Type B pancreatic cell (in vitro differentiated cells): ENCODE results near the gene ARG2. TPM values are rescaled to one million over a fixed set of nuclear protein-coding genes. Genes with fewer than 3 reads are reported as not detected.

Experiments
- DNase-seq: peaks from one replicate; pipeline ENCODE4 v3.0.0; 2021; ENCODE audit warnings: mixed read lengths; ENCODE audit not compliant: unreplicated experiment; ENCODE audit errors: extremely low spot score
- H3K27ac Mint-ChIP-seq: 2 replicates; pipeline ENCODE4 v1.8.0; 2021; ENCODE audit warnings: mild to moderate bottlenecking, mixed read lengths
- H3K27me3 Mint-ChIP-seq: 2 replicates; pipeline ENCODE4 v1.8.0; 2021; ENCODE audit warnings: mixed read lengths
- H3K36me3 Mint-ChIP-seq: 2 replicates; pipeline ENCODE4 v1.8.0; 2021; ENCODE audit warnings: mixed read lengths
- H3K4me1 Mint-ChIP-seq: one replicate; pipeline ENCODE4 v1.8.0; 2021; ENCODE audit warnings: mixed read lengths; ENCODE audit not compliant: unreplicated experiment
- H3K4me3 Mint-ChIP-seq: 2 replicates; pipeline ENCODE4 v1.8.0; 2021; ENCODE audit warnings: mild to moderate bottlenecking, mixed read lengths
- H3K9me3 Mint-ChIP-seq: 2 replicates; pipeline ENCODE4 v1.8.0; 2021; ENCODE audit warnings: mixed read lengths
- CTCF ChIP-seq: fragments of 200-600 bp; sonication (generic); conservative IDR thresholded peaks from 2 replicates; pipeline ENCODE4 v1.5.0; 2021; ENCODE audit warnings: antibody characterized with exemption, mild to moderate bottlenecking
- total RNA-seq: library from RNA; stranded (reverse); gene quantifications from 2 replicates; pipeline ENCODE4 v1.2.1, GENCODE V29; 2021; ENCODE audit warnings: low replicate concordance

The ARG2 gene
- total RNA-seq, 1 donor from 2014 or later = 18.2 TPM

GRCh38 chr14:67641902-67642749, 22.4 kb downstream of the ARG2 start:
- Mint-ChIP-seq H3K27me3 (no peaks in the 10 kb centered on the region), H3K4me3 (no peak overlapping the region), H3K27ac (no peak overlapping the region), H3K36me3 (peaks cover 10% of the 10 kb centered on the region), H3K4me1 (no peaks in the 10 kb centered on the region), H3K9me3 (no peaks in the 10 kb centered on the region)
- DNase-seq = no peak
- TF ChIP-seq CTCF = no peak

- no peaks in the 10 kb centered on the region for H3K9me3 Mint-ChIP-seq
These were observed 24.0 kb downstream of the ARG2 start for GRCh38 chr14:67643713-67644112.

GRCh38 chr14:67644428-67644827, 24.7 kb downstream of the ARG2 start:
- Mint-ChIP-seq H3K27me3 (no peaks in the 10 kb centered on the region), H3K4me3 (no peak overlapping the region), H3K27ac (no peak overlapping the region), H3K9me3 (no peaks in the 10 kb centered on the region), H3K4me1 (no peaks in the 10 kb centered on the region), H3K36me3 (peaks cover 15% of the 10 kb centered on the region)
- TF ChIP-seq CTCF = no peak
- no peak for DNase-seq

More at GRCh38 chr14:67643713-67644112, 24.0 kb downstream of the ARG2 start:
- peaks cover 15% of the 10 kb centered on the region for H3K36me3 Mint-ChIP-seq
- H3K4me1 Mint-ChIP-seq = no peaks in the 10 kb centered on the region
- no peak for DNase-seq
- H3K4me3 Mint-ChIP-seq = no peak overlapping the region
- no peak for TF ChIP-seq CTCF
- no peaks in the 10 kb centered on the region for H3K27me3 Mint-ChIP-seq
- H3K27ac Mint-ChIP-seq = no peak overlapping the region

GRCh38 chr14:67645414-67645813, 25.7 kb downstream of the ARG2 start:
- DNase-seq = no peak
- H3K4me3 Mint-ChIP-seq = no peak overlapping the region
- H3K27ac Mint-ChIP-seq = no peak overlapping the region

GRCh38 chr14:67646131-67646530, 26.4 kb downstream of the ARG2 start:
- H3K27me3 Mint-ChIP-seq = no peaks in the 10 kb centered on the region
- no peak for TF ChIP-seq CTCF
- no peak overlapping the region for H3K4me3 Mint-ChIP-seq
- no peaks in the 10 kb centered on the region for H3K4me1 Mint-ChIP-seq
- no peak for DNase-seq
- peaks cover 18% of the 10 kb centered on the region for H3K36me3 Mint-ChIP-seq
- H3K9me3 Mint-ChIP-seq = no peaks in the 10 kb centered on the region
- H3K27ac Mint-ChIP-seq = peak overlapping the region; percentile 48

More at GRCh38 chr14:67645414-67645813, 25.7 kb downstream of the ARG2 start:
- Mint-ChIP-seq H3K9me3 (no peaks in the 10 kb centered on the region), H3K27me3 (no peaks in the 10 kb centered on the region), H3K4me1 (no peaks in the 10 kb centered on the region), H3K36me3 (peaks cover 15% of the 10 kb centered on the region)
- TF ChIP-seq CTCF = no peak
